Endothelial cell of umbilical vein (primary cell): ENCODE measurements around the gene TRAPPC14. TPM values are rescaled to one million over a fixed set of nuclear protein-coding genes. Genes with fewer than 3 reads are reported as not detected.

Experiments used
- BruUV-seq: library from RNA; stranded (reverse); fragments of 400-500 nt; replicated peaks from 2 replicates; lab custom pipeline; 2021; lab: Mats Ljungman, UMichigan
- CTCF ChIA-PET: fragments of 300-600, 350-600 bp; sonication (Branson Sonifier 250); formaldehyde crosslinking; loops from one replicate; lab custom pipeline; 2021; ENCODE audit warnings: antibody characterized with exemption, inconsistent platforms; lab: Charles Lee
- POLR2A ChIA-PET: fragments of 300-600, 350-600 bp; sonication (Branson Sonifier 250); formaldehyde crosslinking; loops from one replicate; lab custom pipeline; 2021; ENCODE audit warnings: antibody characterized with exemption, inconsistent platforms; lab: Charles Lee
- DNase-seq: peaks from one replicate; pipeline ENCODE4 v3.0.0-alpha.2; 2011; ENCODE audit warnings: low read depth, low spot score
- FAIRE-seq: peaks from 2 replicates; lab custom pipeline; 2011; peaks lifted over from hg19 to GRCh38; lab: Jason Lieb, UNC
- H2AFZ ChIP-seq: 2 replicates; pipeline ENCODE4 v1.6.0; 2012; ENCODE audit warnings: low read depth, low read length, control low read depth, inconsistent platforms
- H3K27ac ChIP-seq: 2 replicates; pipeline ENCODE4 v1.5.1; 2011; ENCODE audit warnings: low read depth, mild to moderate bottlenecking, control low read depth, low read length, moderate library complexity; ENCODE audit not compliant: insufficient read depth
- H3K27me3 ChIP-seq, 2 experiments: 2 replicates each; pipeline versions ENCODE4 v1.6.0 to v1.6.1; 2011; ENCODE audit warnings: low read length in 2 of 2, mixed read lengths in 1 of 2; ENCODE audit not compliant: control insufficient read depth in 2 of 2, insufficient read depth in 2 of 2
- H3K36me3 ChIP-seq, 2 experiments: 2 replicates in 1 of 2; 3 replicates in 1 of 2; pipeline ENCODE4 v1.5.1; 2011; ENCODE audit warnings: low read length in 2 of 2, mild to moderate bottlenecking in 1 of 2, moderate library complexity in 1 of 2; ENCODE audit not compliant: control insufficient read depth in 2 of 2, insufficient read depth in 2 of 2; ENCODE audit errors: extremely low read depth in 1 of 2
- H3K4me1 ChIP-seq: 3 replicates; pipeline ENCODE4 v1.5.1; 2011; ENCODE audit warnings: mild to moderate bottlenecking, low read length; ENCODE audit not compliant: control insufficient read depth, insufficient read depth; ENCODE audit errors: extremely low read depth
- H3K4me2 ChIP-seq: 2 replicates; pipeline ENCODE4 v1.6.1; 2011; ENCODE audit warnings: low read length, control low read depth, mixed read lengths; ENCODE audit not compliant: insufficient read depth
- H3K4me3 ChIP-seq, 3 experiments: fragments of 200-600 bp in 1 of 3; sonication (generic), shearing (Covaris generic) in 1 of 3; replicated peaks in 1 of 3; 2 replicates each; pipeline ENCODE4 v1.5.1; 2011 to 2016; ENCODE audit warnings: control low read depth in 3 of 3, low read length in 3 of 3, mild to moderate bottlenecking in 2 of 3, inconsistent platforms in 1 of 3, low read depth in 1 of 3, moderate library complexity in 1 of 3; ENCODE audit not compliant: insufficient read depth in 1 of 3
- H3K79me2 ChIP-seq: 2 replicates; pipeline ENCODE4 v1.6.0; 2012; ENCODE audit warnings: low read length, inconsistent platforms; ENCODE audit not compliant: control insufficient read depth, insufficient read depth
- H3K9ac ChIP-seq: replicated peaks from 2 replicates; pipeline ENCODE3; 2011; ENCODE audit warnings: low read length, control low read depth; ENCODE audit not compliant: insufficient read depth; ENCODE audit errors: extremely low read depth
- H3K9me1 ChIP-seq: replicated peaks from 3 replicates; pipeline ENCODE4 v1.6.0; 2011; ENCODE audit warnings: mild to moderate bottlenecking, low read length; ENCODE audit not compliant: control insufficient read depth, insufficient read depth; ENCODE audit errors: extremely low read depth
- H3K9me3 ChIP-seq: replicated peaks from 2 replicates; pipeline ENCODE4 v1.5.1; 2012; ENCODE audit warnings: low read length, inconsistent platforms; ENCODE audit not compliant: control insufficient read depth, insufficient read depth
- H4K20me1 ChIP-seq: replicated peaks from 2 replicates; pipeline ENCODE3; 2011; ENCODE audit warnings: mild to moderate bottlenecking, low read length; ENCODE audit not compliant: control insufficient read depth, insufficient read depth; ENCODE audit errors: extremely low read depth
- EZH2 ChIP-seq: IDR thresholded peaks from 2 replicates; pipeline ENCODE4 v1.6.1; 2012; ENCODE audit warnings: borderline replicate concordance, low read depth, mild to moderate bottlenecking, moderate library complexity, low read length, inconsistent platforms; ENCODE audit not compliant: severe bottlenecking
- FOS ChIP-seq: IDR thresholded peaks from 2 replicates; pipeline ENCODE4 v1.6.1; 2011; ENCODE audit warnings: mild to moderate bottlenecking, low read length, moderate library complexity, borderline replicate concordance; ENCODE audit not compliant: insufficient read depth
- GATA2 ChIP-seq: IDR thresholded peaks from 2 replicates; pipeline ENCODE4 v1.7.0; 2011; ENCODE audit warnings: low read depth, mild to moderate bottlenecking, moderate library complexity, mixed read lengths, low read length; ENCODE audit not compliant: insufficient read length, insufficient read depth
- JUN ChIP-seq: IDR thresholded peaks from 2 replicates; pipeline ENCODE4 v1.6.1; 2011; ENCODE audit warnings: borderline replicate concordance, low read depth; ENCODE audit not compliant: insufficient read length, insufficient read depth
- MAX ChIP-seq: IDR thresholded peaks from 2 replicates; pipeline ENCODE4 v1.6.1; 2011; ENCODE audit not compliant: insufficient read depth, insufficient read length
- MYC ChIP-seq: IDR thresholded peaks from one replicate; pipeline ENCODE4 v1.6.1; 2011; ENCODE audit warnings: mild to moderate bottlenecking, low read depth, low read length
- POLR2A ChIP-seq: IDR thresholded peaks from 2 replicates; pipeline ENCODE4 v1.6.1; 2012; ENCODE audit warnings: low read depth, mild to moderate bottlenecking, control low read depth, low read length
- dilution Hi-C: fragments of 300-500 bp; cut with MboI; formaldehyde crosslinking; loops from one replicate; pipeline ENCODE4 v1.15.0; 2019; ENCODE audit warnings: low sequenced_read_pairs; ENCODE audit not compliant: extremely low pct_ligation_motif_present
- intact Hi-C: fragments of 100-400 bp; cut with micrococcal nuclease; formaldehyde crosslinking; loops from one replicate; pipeline ENCODE4 v1.10.0; 2022
- polyA plus RNA-seq, 4 experiments: library from polyadenylated mRNA; depleted of rRNA in 3 of 4; stranded (reverse) in 3 of 4; unstranded in 1 of 4; fragments of >200 nt; gene quantifications; 2 replicates each; pipeline versions ENCODE4 v1.2.1 to v1.2.3, GENCODE V29; 2011 to 2012; ENCODE audit warnings: missing spikeins in 1 of 4
- total RNA-seq: library from RNA; stranded (reverse); gene quantifications from 2 replicates; pipeline ENCODE4 v1.2.3, GENCODE V29; 2021

Gene TRAPPC14
- total and polyA plus RNA-seq, 2 donors (not counting 3 experiments of a cell fraction or from before 2014, with no cell fraction given): 13.3 to 23.0 TPM

- BruUV-seq: no TSS peak
- H3K4me3 ChIP-seq: peak overlapping the region in 1 of 3 experiments; percentile 25
- DNase-seq (no peak), FAIRE-seq (no peak)
- TF ChIP-seq MAX (no peak), EZH2 (no peak), FOS (no peak)
- H3K79me2 ChIP-seq: peaks cover 4% of the 10 kb centered on the region
- no peak overlapping the region for H2AFZ ChIP-seq
- no peaks in the 10 kb centered on the region for H4K20me1 ChIP-seq
- no peak overlapping the region for H3K4me2 ChIP-seq
- H3K27ac ChIP-seq: no peak overlapping the region
- dilution Hi-C loops: no loop called here
- H3K36me3 ChIP-seq: peaks cover 0 to 3% of the 10 kb centered on the region in 2 experiments
- CTCF ChIA-PET: interaction anchor here (1.4 kb wide), 1 partner anchor 10 kb away, joined by 3 read pairs; no protein-coding TSS in a partner anchor
- peaks cover 19% of the 10 kb centered on the region for H3K4me1 ChIP-seq
- peaks cover 4 to 9% of the 10 kb centered on the region in 2 experiments for H3K27me3 ChIP-seq
- H3K9me1 ChIP-seq: no peaks in the 10 kb centered on the region
- no peaks in the 10 kb centered on the region for H3K9me3 ChIP-seq
- intact Hi-C loops: no loop called here
- POLR2A ChIA-PET: no interaction called here
- H3K9ac ChIP-seq: no peak overlapping the region
Observed at GRCh38 chr7:100171840-100172239, 13.3 kb upstream of the TRAPPC14 start.

- TF ChIP-seq FOS (no peak), POLR2A (no peak), MYC (no peak), JUN (no peak), GATA2 (no peak), EZH2 (no peak)
- peak overlapping the region in 1 of 3 experiments; percentile 25 for H3K4me3 ChIP-seq
- POLR2A ChIA-PET: no interaction called here
- H3K4me1 ChIP-seq: peaks cover 14% of the 10 kb centered on the region
- no peak overlapping the region for H3K9ac ChIP-seq
- H3K27ac ChIP-seq: no peak overlapping the region
- DNase-seq (no peak), FAIRE-seq (no peak)
- intact Hi-C loops: no loop called here
- no peaks in the 10 kb centered on the region for H3K9me1 ChIP-seq
- H3K79me2 ChIP-seq: no peaks in the 10 kb centered on the region
- peaks cover 0 to 3% of the 10 kb centered on the region in 2 experiments for H3K36me3 ChIP-seq
- dilution Hi-C loops: no loop called here
- H2AFZ ChIP-seq: peak overlapping the region; percentile 40
- no peaks in the 10 kb centered on the region for H4K20me1 ChIP-seq
- no peaks in the 10 kb centered on the region for H3K9me3 ChIP-seq
- BruUV-seq: no TSS peak
- H3K4me2 ChIP-seq: no peak overlapping the region
- CTCF ChIA-PET: interaction anchor here (1.4 kb wide), 1 partner anchor 11 kb away, joined by 3 read pairs; no protein-coding TSS in a partner anchor
- peaks cover 4 to 13% of the 10 kb centered on the region in 2 experiments for H3K27me3 ChIP-seq
Observed at GRCh38 chr7:100171087-100171681, 12.7 kb upstream of the TRAPPC14 start.
